GM23338 (cell line): ENCODE data around the gene METTL5.

Experiments
- CREB1 ChIP-seq: fragments of 250-450 bp; sonication (Bioruptor Pico); IDR thresholded peaks from 2 replicates; pipeline ENCODE4 v1.5.0; 2020; ENCODE audit warnings: low read depth, mild to moderate bottlenecking, moderate library complexity
- EZH2 ChIP-seq: fragments of 200-600 bp; sonication (generic); IDR thresholded peaks from one replicate; pipeline ENCODE4 v1.8.0; 2017; ENCODE audit warnings: antibody characterized with exemption, mild to moderate bottlenecking, low read depth; ENCODE audit not compliant: unreplicated experiment
- EZH2phosphoT487 ChIP-seq: fragments of 200-600 bp; sonication (generic); IDR thresholded peaks from one replicate; pipeline ENCODE4 v1.8.1; 2018; ENCODE audit warnings: antibody characterized with exemption; ENCODE audit not compliant: unreplicated experiment
- JUNB ChIP-seq: IDR thresholded peaks from one replicate; pipeline ENCODE4 v1.6.1; 2016; ENCODE audit warnings: antibody characterized with exemption; ENCODE audit not compliant: unreplicated experiment
- POLR2AphosphoS5 ChIP-seq: IDR thresholded peaks from 2 replicates; pipeline ENCODE4 v1.6.1; 2016; ENCODE audit warnings: antibody characterized with exemption, low read depth
- ZNF114 ChIP-seq: fragments of 250-450 bp; sonication (Bioruptor Pico); IDR thresholded peaks from 2 replicates; pipeline ENCODE4 v1.5.0; 2020; ENCODE audit warnings: mild to moderate bottlenecking, moderate library complexity
- TF ChIP-seq, protein P1 (sequence below), 2 experiments: fragments of 200-600 bp in 1 of 2; sonication (generic) in 1 of 2; conservative IDR thresholded peaks; 2 replicates each; pipeline versions ENCODE4 v1.5.1 to v1.6.1; 2016 to 2017; ENCODE audit warnings: antibody characterized with exemption in 2 of 2, low read depth in 2 of 2, mild to moderate bottlenecking in 2 of 2, moderate library complexity in 1 of 2
- TF ChIP-seq, protein P2 (sequence below): IDR thresholded peaks from 2 replicates; pipeline ENCODE4 v1.6.1; 2016; ENCODE audit warnings: antibody characterized with exemption
- TF ChIP-seq, protein P3 (sequence below): IDR thresholded peaks from one replicate; pipeline ENCODE4 v1.6.1; 2018; ENCODE audit warnings: antibody characterized with exemption; ENCODE audit not compliant: unreplicated experiment

DNA sequence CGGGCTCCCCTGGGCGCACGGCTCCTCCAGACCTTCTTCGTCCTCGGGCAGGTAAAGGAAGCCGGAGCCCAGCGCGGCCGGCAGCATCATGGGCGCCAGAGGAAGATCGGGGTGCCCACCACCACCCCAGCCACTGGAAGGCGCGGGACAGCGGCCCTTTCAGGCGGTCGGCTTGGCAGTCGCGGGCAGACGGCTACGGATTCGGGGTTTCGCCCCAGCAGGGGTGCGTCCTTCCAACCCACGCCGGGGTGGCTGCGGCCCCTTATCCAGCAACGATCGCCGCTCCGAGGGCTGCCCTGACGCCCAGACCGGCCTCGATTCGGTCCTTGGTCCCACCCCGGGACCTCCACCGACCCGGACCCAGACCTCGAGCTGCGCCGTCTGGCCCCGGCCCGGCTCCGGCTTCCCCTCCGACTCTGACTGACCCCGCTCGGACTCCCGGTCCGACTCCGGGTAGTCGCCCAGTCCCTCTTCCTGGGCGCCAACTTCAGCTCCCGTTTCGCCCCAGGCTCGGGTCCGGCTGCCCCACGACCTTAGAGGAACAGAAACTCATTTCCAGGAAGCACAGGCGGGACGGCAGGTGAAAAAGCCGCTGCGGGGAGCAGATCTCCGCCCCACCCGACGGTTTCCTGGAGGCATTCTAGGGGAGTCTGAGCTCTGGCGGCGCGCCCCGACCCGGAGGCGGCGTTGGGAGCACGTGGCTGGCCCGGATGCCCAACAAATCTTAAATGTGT, 56.3 kb downstream of the METTL5 start:
- TF ChIP-seq, protein P1, sequence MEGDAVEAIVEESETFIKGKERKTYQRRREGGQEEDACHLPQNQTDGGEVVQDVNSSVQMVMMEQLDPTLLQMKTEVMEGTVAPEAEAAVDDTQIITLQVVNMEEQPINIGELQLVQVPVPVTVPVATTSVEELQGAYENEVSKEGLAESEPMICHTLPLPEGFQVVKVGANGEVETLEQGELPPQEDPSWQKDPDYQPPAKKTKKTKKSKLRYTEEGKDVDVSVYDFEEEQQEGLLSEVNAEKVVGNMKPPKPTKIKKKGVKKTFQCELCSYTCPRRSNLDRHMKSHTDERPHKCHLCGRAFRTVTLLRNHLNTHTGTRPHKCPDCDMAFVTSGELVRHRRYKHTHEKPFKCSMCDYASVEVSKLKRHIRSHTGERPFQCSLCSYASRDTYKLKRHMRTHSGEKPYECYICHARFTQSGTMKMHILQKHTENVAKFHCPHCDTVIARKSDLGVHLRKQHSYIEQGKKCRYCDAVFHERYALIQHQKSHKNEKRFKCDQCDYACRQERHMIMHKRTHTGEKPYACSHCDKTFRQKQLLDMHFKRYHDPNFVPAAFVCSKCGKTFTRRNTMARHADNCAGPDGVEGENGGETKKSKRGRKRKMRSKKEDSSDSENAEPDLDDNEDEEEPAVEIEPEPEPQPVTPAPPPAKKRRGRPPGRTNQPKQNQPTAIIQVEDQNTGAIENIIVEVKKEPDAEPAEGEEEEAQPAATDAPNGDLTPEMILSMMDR (conservative IDR thresholded peaks at IDR 0.05; ENCODE audit: low read depth in 2 of 2), result no peak
- TF ChIP-seq EZH2 (no peak), POLR2AphosphoS5 (no peak), CREB1 (CRISPR knock-in tag) (no peak), EZH2phosphoT487 (no peak), JUNB (no peak), ZNF114 (CRISPR knock-in tag) (no peak)
- TF ChIP-seq, protein P2, sequence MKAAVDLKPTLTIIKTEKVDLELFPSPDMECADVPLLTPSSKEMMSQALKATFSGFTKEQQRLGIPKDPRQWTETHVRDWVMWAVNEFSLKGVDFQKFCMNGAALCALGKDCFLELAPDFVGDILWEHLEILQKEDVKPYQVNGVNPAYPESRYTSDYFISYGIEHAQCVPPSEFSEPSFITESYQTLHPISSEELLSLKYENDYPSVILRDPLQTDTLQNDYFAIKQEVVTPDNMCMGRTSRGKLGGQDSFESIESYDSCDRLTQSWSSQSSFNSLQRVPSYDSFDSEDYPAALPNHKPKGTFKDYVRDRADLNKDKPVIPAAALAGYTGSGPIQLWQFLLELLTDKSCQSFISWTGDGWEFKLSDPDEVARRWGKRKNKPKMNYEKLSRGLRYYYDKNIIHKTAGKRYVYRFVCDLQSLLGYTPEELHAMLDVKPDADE, result no peak
- TF ChIP-seq, protein P3, sequence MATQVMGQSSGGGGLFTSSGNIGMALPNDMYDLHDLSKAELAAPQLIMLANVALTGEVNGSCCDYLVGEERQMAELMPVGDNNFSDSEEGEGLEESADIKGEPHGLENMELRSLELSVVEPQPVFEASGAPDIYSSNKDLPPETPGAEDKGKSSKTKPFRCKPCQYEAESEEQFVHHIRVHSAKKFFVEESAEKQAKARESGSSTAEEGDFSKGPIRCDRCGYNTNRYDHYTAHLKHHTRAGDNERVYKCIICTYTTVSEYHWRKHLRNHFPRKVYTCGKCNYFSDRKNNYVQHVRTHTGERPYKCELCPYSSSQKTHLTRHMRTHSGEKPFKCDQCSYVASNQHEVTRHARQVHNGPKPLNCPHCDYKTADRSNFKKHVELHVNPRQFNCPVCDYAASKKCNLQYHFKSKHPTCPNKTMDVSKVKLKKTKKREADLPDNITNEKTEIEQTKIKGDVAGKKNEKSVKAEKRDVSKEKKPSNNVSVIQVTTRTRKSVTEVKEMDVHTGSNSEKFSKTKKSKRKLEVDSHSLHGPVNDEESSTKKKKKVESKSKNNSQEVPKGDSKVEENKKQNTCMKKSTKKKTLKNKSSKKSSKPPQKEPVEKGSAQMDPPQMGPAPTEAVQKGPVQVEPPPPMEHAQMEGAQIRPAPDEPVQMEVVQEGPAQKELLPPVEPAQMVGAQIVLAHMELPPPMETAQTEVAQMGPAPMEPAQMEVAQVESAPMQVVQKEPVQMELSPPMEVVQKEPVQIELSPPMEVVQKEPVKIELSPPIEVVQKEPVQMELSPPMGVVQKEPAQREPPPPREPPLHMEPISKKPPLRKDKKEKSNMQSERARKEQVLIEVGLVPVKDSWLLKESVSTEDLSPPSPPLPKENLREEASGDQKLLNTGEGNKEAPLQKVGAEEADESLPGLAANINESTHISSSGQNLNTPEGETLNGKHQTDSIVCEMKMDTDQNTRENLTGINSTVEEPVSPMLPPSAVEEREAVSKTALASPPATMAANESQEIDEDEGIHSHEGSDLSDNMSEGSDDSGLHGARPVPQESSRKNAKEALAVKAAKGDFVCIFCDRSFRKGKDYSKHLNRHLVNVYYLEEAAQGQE, result no peak
